Activated CD4-positive, alpha-beta memory T cell treated with anti-CD3 and anti-CD28 coated beads, Interleukin-2, amount 10 ng/mL, durations not matched to agents 7 days and 5 days (primary cell): ENCODE data around the gene JPT2. TPM values are rescaled to one million over a fixed set of nuclear protein-coding genes. Genes with fewer than 3 reads are reported as not detected.

Experiments
- CTCF ChIA-PET: fragments of 350-600 bp; sonication (Branson Sonifier 250); formaldehyde crosslinking; loops from one replicate; lab custom pipeline; 2021; ENCODE audit warnings: antibody characterized with exemption, inconsistent platforms; lab: Charles Lee
- POLR2A ChIA-PET: fragments of 350-600 bp; sonication (Branson Sonifier 250); formaldehyde crosslinking; loops from one replicate; lab custom pipeline; 2021; ENCODE audit warnings: antibody characterized with exemption; lab: Charles Lee
- DNase-seq: peaks from one replicate; pipeline ENCODE4 v3.0.0-alpha.2; 2020
- H3K27ac Mint-ChIP-seq: one replicate; pipeline ENCODE4 v1.8.0; 2021; ENCODE audit warnings: mild to moderate bottlenecking, mixed read lengths
- H3K27me3 Mint-ChIP-seq: one replicate; pipeline ENCODE4 v1.8.0; 2021; ENCODE audit warnings: mixed read lengths
- H3K36me3 Mint-ChIP-seq: one replicate; pipeline ENCODE4 v1.8.0; 2021; ENCODE audit warnings: low read depth, mixed read lengths
- H3K4me1 Mint-ChIP-seq: one replicate; pipeline ENCODE4 v1.8.0; 2021; ENCODE audit warnings: mixed read lengths
- H3K4me3 Mint-ChIP-seq: one replicate; pipeline ENCODE4 v1.8.0; 2021; ENCODE audit warnings: mild to moderate bottlenecking, mixed read lengths
- H3K9me3 Mint-ChIP-seq: one replicate; pipeline ENCODE4 v1.8.0; 2021; ENCODE audit warnings: mixed read lengths
- total RNA-seq, 2 experiments: library from RNA; stranded (reverse); gene quantifications; one replicate each; pipeline ENCODE4 v1.2.3, GENCODE V29; 2021

JPT2 gene
- total RNA-seq, 2 experiments from 2014 or later, result 44.9 to 48.9 TPM

- Mint-ChIP-seq H3K27ac (no peak overlapping the region), H3K4me3 (no peak overlapping the region), H3K27me3 (no peaks in the 10 kb centered on the region), H3K36me3 (peaks cover 66% of the 10 kb centered on the region), H3K9me3 (no peaks in the 10 kb centered on the region), H3K4me1 (no peaks in the 10 kb centered on the region)
- ChIA-PET CTCF (no interaction called here), POLR2A (no interaction called here)
- no peak for DNase-seq
Measured at GRCh38 chr16:1669698-1670097, 8.4 kb upstream of the JPT2 start.

- Mint-ChIP-seq H3K36me3 (peaks cover 67% of the 10 kb centered on the region), H3K9me3 (no peaks in the 10 kb centered on the region), H3K27me3 (no peaks in the 10 kb centered on the region), H3K27ac (no peak overlapping the region), H3K4me1 (no peaks in the 10 kb centered on the region), H3K4me3 (no peak overlapping the region)
- no peak for DNase-seq
- POLR2A ChIA-PET, result no interaction called here
- CTCF ChIA-PET, result no interaction called here
Measured at GRCh38 chr16:1670371-1670770, 7.7 kb upstream of the JPT2 start.

GRCh38 chr16:1670866-1671265, 7.2 kb upstream of the JPT2 start:
- DNase-seq, result no peak
- CTCF ChIA-PET, result no interaction called here
- H3K4me3 Mint-ChIP-seq, result no peak overlapping the region

GRCh38 chr16:1673424-1674151, 4.5 kb upstream of the JPT2 start:
- ChIA-PET CTCF (no interaction called here), POLR2A (no interaction called here)
- Mint-ChIP-seq H3K4me3 (no peak overlapping the region), H3K4me1 (peaks cover 8% of the 10 kb centered on the region), H3K36me3 (peaks cover 69% of the 10 kb centered on the region), H3K27ac (no peak overlapping the region), H3K9me3 (no peaks in the 10 kb centered on the region), H3K27me3 (no peaks in the 10 kb centered on the region)
- no peak for DNase-seq

More at GRCh38 chr16:1670866-1671265, 7.2 kb upstream of the JPT2 start:
- H3K27me3 Mint-ChIP-seq, result no peaks in the 10 kb centered on the region
- H3K27ac Mint-ChIP-seq, result no peak overlapping the region
- peaks cover 72% of the 10 kb centered on the region for H3K36me3 Mint-ChIP-seq
- no peaks in the 10 kb centered on the region for H3K4me1 Mint-ChIP-seq
- H3K9me3 Mint-ChIP-seq, result no peaks in the 10 kb centered on the region
- POLR2A ChIA-PET, result no interaction called here

GRCh38 chr16:1674306-1674705, 3.8 kb upstream of the JPT2 start:
- H3K36me3 Mint-ChIP-seq, result peaks cover 65% of the 10 kb centered on the region
- H3K4me3 Mint-ChIP-seq, result no peak overlapping the region
- POLR2A ChIA-PET, result no interaction called here
- no peak for DNase-seq
- no peak overlapping the region for H3K27ac Mint-ChIP-seq
- no peaks in the 10 kb centered on the region for H3K27me3 Mint-ChIP-seq
- H3K4me1 Mint-ChIP-seq, result peaks cover 16% of the 10 kb centered on the region
- H3K9me3 Mint-ChIP-seq, result no peaks in the 10 kb centered on the region
- CTCF ChIA-PET, result no interaction called here

GRCh38 chr16:1674751-1675664, 3.1 kb upstream of the JPT2 start:
- POLR2A ChIA-PET, result interaction anchor here (1.0 to 4.7 kb wide), 3 partner anchors 9 to 31 kb away, joined by 3 to 49 read pairs (median 3); partner anchors contain the start of gene MAPK8IP3
- Mint-ChIP-seq H3K4me1 (peaks cover 23% of the 10 kb centered on the region), H3K4me3 (no peak overlapping the region), H3K27ac (no peak overlapping the region), H3K27me3 (no peaks in the 10 kb centered on the region), H3K9me3 (no peaks in the 10 kb centered on the region), H3K36me3 (peaks cover 58% of the 10 kb centered on the region)
- DNase-seq, result no peak
- CTCF ChIA-PET, result interaction anchor here (0.7 kb wide), 1 partner anchor 31 kb away, joined by 3 read pairs; the partner anchor contains the start of gene MAPK8IP3

- no peak overlapping the region for H3K4me3 Mint-ChIP-seq
- no peaks in the 10 kb centered on the region for H3K27me3 Mint-ChIP-seq
- no peak for DNase-seq
- H3K9me3 Mint-ChIP-seq, result no peaks in the 10 kb centered on the region
- H3K36me3 Mint-ChIP-seq, result peaks cover 47% of the 10 kb centered on the region
- CTCF ChIA-PET, result interaction anchor here (3.1 kb wide), 1 partner anchor 29 kb away, joined by 37 read pairs; the partner anchor contains the start of gene MAPK8IP3
- no peak overlapping the region for H3K27ac Mint-ChIP-seq
- H3K4me1 Mint-ChIP-seq, result peaks cover 38% of the 10 kb centered on the region
- POLR2A ChIA-PET, result interaction anchor here (1.4 to 4.7 kb wide), 3 partner anchors 29 to 255 kb away, joined by 3 to 49 read pairs (median 9); partner anchors contain the start of genes MAPK8IP3, NUBP2 and SPSB3
Measured at GRCh38 chr16:1676661-1677060, 1.4 kb upstream of the JPT2 start.

- no peak for DNase-seq
- Mint-ChIP-seq H3K4me3 (peak overlapping the region; percentile 37), H3K9me3 (no peaks in the 10 kb centered on the region), H3K36me3 (peaks cover 40% of the 10 kb centered on the region), H3K4me1 (peaks cover 40% of the 10 kb centered on the region), H3K27ac (no peak overlapping the region), H3K27me3 (no peaks in the 10 kb centered on the region)
- ChIA-PET CTCF (interaction anchor here (0.6 to 3.1 kb wide), 6 partner anchors 17 to 106 kb away, joined by 3 to 37 read pairs (median 3); partner anchors contain the start of genes MAPK8IP3, NUBP2 and SPSB3), POLR2A (interaction anchor here (0.8 to 4.7 kb wide), 12 partner anchors 9 to 478 kb away, joined by 3 to 49 read pairs (median 3); partner anchors contain the start of genes CRAMP1, IFT140, MAPK8IP3 and NUBP2)
Measured at GRCh38 chr16:1677339-1677738, 740 bp upstream of the JPT2 start.

- peak overlapping the region; percentile 81 for H3K4me3 Mint-ChIP-seq
- peak; percentile 39 for DNase-seq
- no peaks in the 10 kb centered on the region for H3K9me3 Mint-ChIP-seq
- H3K27me3 Mint-ChIP-seq, result no peaks in the 10 kb centered on the region
- H3K36me3 Mint-ChIP-seq, result peaks cover 32% of the 10 kb centered on the region
- CTCF ChIA-PET, result interaction anchor here (0.8 to 3.1 kb wide), 4 partner anchors 19 to 315 kb away, joined by 3 to 37 read pairs (median 4); partner anchors contain the start of gene MAPK8IP3
- POLR2A ChIA-PET, result interaction anchor here (0.9 to 4.7 kb wide), 12 partner anchors 19 to 536 kb away, joined by 3 to 49 read pairs (median 4); partner anchors contain the start of genes CRAMP1, IFT140, MAPK8IP3 and NUBP2
- peak overlapping the region; percentile 77 for H3K27ac Mint-ChIP-seq
- H3K4me1 Mint-ChIP-seq, result peaks cover 41% of the 10 kb centered on the region
Measured at GRCh38 chr16:1678500-1679098, 520 bp downstream of the JPT2 start.

GRCh38 chr16:1680361-1680760, 2.3 kb downstream of the JPT2 start:
- POLR2A ChIA-PET, result no interaction called here
- peaks cover 43% of the 10 kb centered on the region for H3K4me1 Mint-ChIP-seq
- H3K27me3 Mint-ChIP-seq, result no peaks in the 10 kb centered on the region
- no peak overlapping the region for H3K27ac Mint-ChIP-seq
- DNase-seq, result no peak
- CTCF ChIA-PET, result interaction anchor here (1.4 kb wide), 1 partner anchor 26 kb away, joined by 6 read pairs; the partner anchor contains the start of gene MAPK8IP3
- no peak overlapping the region for H3K4me3 Mint-ChIP-seq
- H3K9me3 Mint-ChIP-seq, result no peaks in the 10 kb centered on the region
- H3K36me3 Mint-ChIP-seq, result peaks cover 24% of the 10 kb centered on the region

GRCh38 chr16:1681032-1681431, 3.0 kb downstream of the JPT2 start:
- ChIA-PET POLR2A (no interaction called here), CTCF (interaction anchor here (1.4 kb wide), 1 partner anchor 25 kb away, joined by 6 read pairs; the partner anchor contains the start of gene MAPK8IP3)
- H3K27ac Mint-ChIP-seq, result no peak overlapping the region

More at GRCh38 chr16:1681032-1681431, 3.0 kb downstream of the JPT2 start:
- Mint-ChIP-seq H3K4me3 (no peak overlapping the region), H3K36me3 (peaks cover 22% of the 10 kb centered on the region), H3K9me3 (no peaks in the 10 kb centered on the region), H3K4me1 (peaks cover 43% of the 10 kb centered on the region), H3K27me3 (no peaks in the 10 kb centered on the region)
- no peak for DNase-seq
